ENCODE measurements around the gene NPLOC4.

The NPLOC4 gene

GRCh38 chr17:81665205-81666091 lies 28.5 kb upstream of the NPLOC4 start:
- H3K4me3 ChIP-seq (ENCODE audit: low read length): peak overlapping the region; percentile 97
- peak; percentile 36 for DNase-seq (ENCODE audit: low read depth, low spot score)

GRCh38 chr17:81664051-81664470 lies 27.1 kb upstream of the NPLOC4 start:
- DNase-seq (ENCODE audit: low read depth, low spot score): no peak
- H3K4me3 ChIP-seq (ENCODE audit: low read length): no peak overlapping the region

GRCh38 chr17:81662002-81662401 lies 25.1 kb upstream of the NPLOC4 start:
- H3K4me3 ChIP-seq (ENCODE audit: low read length): no peak overlapping the region
- no peak for DNase-seq (ENCODE audit: low read depth, low spot score)

- no peak for DNase-seq (ENCODE audit: low read depth, low spot score)
- no peak overlapping the region for H3K4me3 ChIP-seq (ENCODE audit: low read length)
Measured at GRCh38 chr17:81660441-81660840, 23.5 kb upstream of the NPLOC4 start.

GRCh38 chr17:81659038-81659437 lies 22.1 kb upstream of the NPLOC4 start:
- DNase-seq (ENCODE audit: low read depth, low spot score): no peak
- no peak overlapping the region for H3K4me3 ChIP-seq (ENCODE audit: low read length)

- no peak overlapping the region for H3K4me3 ChIP-seq (ENCODE audit: low read length)
- no peak for DNase-seq (ENCODE audit: low read depth, low spot score)
Measured at GRCh38 chr17:81656835-81657234, 19.9 kb upstream of the NPLOC4 start.

GRCh38 chr17:81656118-81656743 lies 19.3 kb upstream of the NPLOC4 start, which contains the start of gene PDE6G:
Gene PDE6G, minus strand, starts transcription at chr17:81656542. Its CDS starts 3,237 bp downstream, at chr17:81653305.
- H3K4me3 ChIP-seq (ENCODE audit: low read length): no peak within 1 kb of the TSS
- no peak for DNase-seq (ENCODE audit: low read depth, low spot score)

- no peak for DNase-seq (ENCODE audit: low read depth, low spot score)
- H3K4me3 ChIP-seq (ENCODE audit: low read length): no peak overlapping the region
Measured at GRCh38 chr17:81655378-81656117, 18.6 kb upstream of the NPLOC4 start.

GRCh38 chr17:81652906-81653771 lies 16.2 kb upstream of the NPLOC4 start:
- no peak overlapping the region for H3K4me3 ChIP-seq (ENCODE audit: low read length)
- no peak for DNase-seq (ENCODE audit: low read depth, low spot score)

GRCh38 chr17:81651692-81652091 lies 14.8 kb upstream of the NPLOC4 start:
- no peak for DNase-seq (ENCODE audit: low read depth, low spot score)
- H3K4me3 ChIP-seq (ENCODE audit: low read length): no peak overlapping the region

- H3K4me3 ChIP-seq (ENCODE audit: low read length): no peak overlapping the region
- no peak for DNase-seq (ENCODE audit: low read depth, low spot score)
Measured at GRCh38 chr17:81650951-81651350, 14.0 kb upstream of the NPLOC4 start.

GRCh38 chr17:81648707-81649085 lies 11.8 kb upstream of the NPLOC4 start:
- DNase-seq (ENCODE audit: low read depth, low spot score): no peak
- no peak overlapping the region for H3K4me3 ChIP-seq (ENCODE audit: low read length)

- no peak overlapping the region for H3K4me3 ChIP-seq (ENCODE audit: low read length)
- no peak for DNase-seq (ENCODE audit: low read depth, low spot score)
Measured at GRCh38 chr17:81648013-81648706, 11.2 kb upstream of the NPLOC4 start.

GRCh38 chr17:81647640-81648012 lies 10.7 kb upstream of the NPLOC4 start:
- no peak overlapping the region for H3K4me3 ChIP-seq (ENCODE audit: low read length)
- no peak for DNase-seq (ENCODE audit: low read depth, low spot score)

GRCh38 chr17:81646869-81647600 lies 10.1 kb upstream of the NPLOC4 start:
- H3K4me3 ChIP-seq (ENCODE audit: low read length): no peak overlapping the region
- no peak for DNase-seq (ENCODE audit: low read depth, low spot score)

GRCh38 chr17:81644976-81645952 lies 8.4 kb upstream of the NPLOC4 start:
- no peak overlapping the region for H3K4me3 ChIP-seq (ENCODE audit: low read length)
- no peak for DNase-seq (ENCODE audit: low read depth, low spot score)

GRCh38 chr17:81644496-81644895 lies 7.6 kb upstream of the NPLOC4 start:
- no peak for DNase-seq (ENCODE audit: low read depth, low spot score)
- no peak overlapping the region for H3K4me3 ChIP-seq (ENCODE audit: low read length)

All from Jurkat, Clone E6-1 (cell line).